Neural cell (in vitro differentiated cells): ENCODE measurements around the gene DNMT3A. TPM values are rescaled to one million over a fixed set of nuclear protein-coding genes. Genes with fewer than 3 reads are reported as not detected.
A peak's percentile ranks its signal among the peaks of the same experiment; 100 is the strongest.

Experiments used
- H2AFZ ChIP-seq: fragments of 200-600, 300-800 bp; sonication (generic), shearing (Covaris generic); 2 replicates; pipeline ENCODE4 v1.6.0; 2014; ENCODE audit warnings: low read depth, mild to moderate bottlenecking, antibody characterized with exemption, low read length, moderate library complexity
- H3F3A ChIP-seq: fragments of 200-600 bp; shearing (Covaris generic); 2 replicates; pipeline ENCODE4 v1.6.1; 2016; ENCODE audit warnings: mild to moderate bottlenecking, moderate library complexity, mixed read lengths, antibody characterized with exemption, low read length; ENCODE audit not compliant: insufficient read depth, poor library complexity, severe bottlenecking
- H3K27ac ChIP-seq: fragments of 200-600, 300-800 bp; sonication (generic), shearing (Covaris generic); 2 replicates; pipeline ENCODE4 v1.5.1; 2014; ENCODE audit warnings: mild to moderate bottlenecking, low read length, moderate library complexity
- H3K27me3 ChIP-seq: fragments of 300-800, 200-600 bp; sonication (generic), shearing (Covaris generic); 2 replicates; pipeline ENCODE4 v1.6.0; 2014; ENCODE audit warnings: mild to moderate bottlenecking, low read depth, low read length, moderate library complexity; ENCODE audit not compliant: insufficient read depth
- H3K36me3 ChIP-seq: fragments of 300-800, 200-600 bp; sonication (generic), shearing (Covaris generic); 2 replicates; pipeline ENCODE4 v1.5.1; 2014; ENCODE audit warnings: mild to moderate bottlenecking, antibody characterized with exemption, low read length, moderate library complexity; ENCODE audit not compliant: insufficient read depth
- H3K4me2 ChIP-seq: fragments of 300-800, 200-600 bp; sonication (generic), shearing (Covaris generic); 2 replicates; pipeline ENCODE4 v1.6.0; 2014; ENCODE audit warnings: mild to moderate bottlenecking, low read length
- H3K4me3 ChIP-seq: fragments of 300-800, 200-600 bp; sonication (generic), shearing (Covaris generic); 2 replicates; pipeline ENCODE4 v1.5.1; 2014; ENCODE audit warnings: mild to moderate bottlenecking, low read length, moderate library complexity
- H3K79me2 ChIP-seq: fragments of 200-600 bp; shearing (Covaris generic); replicated peaks from 2 replicates; pipeline ENCODE4 v1.6.0; 2014; ENCODE audit warnings: mild to moderate bottlenecking, low read length, moderate library complexity; ENCODE audit not compliant: insufficient read depth
- H3K9ac ChIP-seq: fragments of 300-800, 200-600 bp; sonication (generic), shearing (Covaris generic); 2 replicates; pipeline ENCODE4 v1.6.1; 2016; ENCODE audit warnings: mild to moderate bottlenecking, low read length, mixed read lengths
- H3K9me2 ChIP-seq: fragments of 200-600 bp; shearing (Covaris generic); 2 replicates; pipeline ENCODE4 v1.6.1; 2016; ENCODE audit warnings: mild to moderate bottlenecking, low read length, mixed read lengths; ENCODE audit not compliant: insufficient read depth
- H3K9me3 ChIP-seq: fragments of 200-600, 300-800 bp; sonication (generic), shearing (Covaris generic); 2 replicates; pipeline ENCODE4 v1.6.1; 2016; ENCODE audit warnings: mild to moderate bottlenecking, mixed run types, low read length, moderate library complexity, mixed read lengths
- H4K20me1 ChIP-seq: fragments of 200-600 bp; shearing (Covaris generic); 2 replicates; pipeline ENCODE4 v1.6.1; 2016; ENCODE audit warnings: mild to moderate bottlenecking, mixed run types; ENCODE audit not compliant: insufficient read depth
- EP300 ChIP-seq: fragments of 450-650 bp; conservative IDR thresholded peaks from 2 replicates; pipeline ENCODE4 v1.6.1; 2014; ENCODE audit warnings: antibody characterized with exemption, mild to moderate bottlenecking, moderate library complexity; ENCODE audit not compliant: poor library complexity, severe bottlenecking
- EZH2 ChIP-seq: fragments of 200-600, 300-800 bp; shearing (Covaris generic), sonication (generic); IDR thresholded peaks from 2 replicates; pipeline ENCODE4 v1.6.1; 2014; ENCODE audit warnings: antibody characterized with exemption, low read length, borderline replicate concordance, mild to moderate bottlenecking; ENCODE audit not compliant: insufficient read depth, poor library complexity, severe bottlenecking
- MXI1 ChIP-seq: fragments of 450-650 bp; conservative IDR thresholded peaks from 2 replicates; pipeline ENCODE4 v1.6.1; 2014; ENCODE audit warnings: antibody characterized with exemption, mild to moderate bottlenecking; ENCODE audit not compliant: poor library complexity, severe bottlenecking
- POLR2AphosphoS5 ChIP-seq: IDR thresholded peaks from 2 replicates; pipeline ENCODE4 v1.6.1; 2012
- RAD21 ChIP-seq: fragments of 450-650 bp; conservative IDR thresholded peaks from 2 replicates; pipeline ENCODE4 v1.6.1; 2014; ENCODE audit warnings: antibody characterized with exemption, mild to moderate bottlenecking, moderate library complexity
- SMC3 ChIP-seq: fragments of 450-650 bp; conservative IDR thresholded peaks from 2 replicates; pipeline ENCODE4 v1.6.1; 2014; ENCODE audit warnings: antibody characterized with exemption, mild to moderate bottlenecking, moderate library complexity; ENCODE audit not compliant: poor library complexity
- TAF1 ChIP-seq: IDR thresholded peaks from 2 replicates; pipeline ENCODE4 v1.6.1; 2012; ENCODE audit warnings: low read depth
- polyA plus RNA-seq: library from polyadenylated mRNA; depleted of rRNA; stranded (reverse); fragments of >200 nt; gene quantifications from 2 replicates; pipeline ENCODE4 v1.2.3, GENCODE V29; 2014
- TF ChIP-seq, protein P1 (sequence below): fragments of 450-650 bp; IDR thresholded peaks from 2 replicates; pipeline ENCODE4 v1.5.1; 2014; ENCODE audit warnings: antibody characterized with exemption, mild to moderate bottlenecking, moderate library complexity; ENCODE audit not compliant: poor library complexity, severe bottlenecking
- TF ChIP-seq, protein P2 (sequence below): IDR thresholded peaks from 2 replicates; pipeline ENCODE4 v1.6.1; 2012; ENCODE audit warnings: borderline replicate concordance

The DNMT3A gene
- polyA plus RNA-seq, 1 donor from 2014 or later, result 33.0 TPM

DNA sequence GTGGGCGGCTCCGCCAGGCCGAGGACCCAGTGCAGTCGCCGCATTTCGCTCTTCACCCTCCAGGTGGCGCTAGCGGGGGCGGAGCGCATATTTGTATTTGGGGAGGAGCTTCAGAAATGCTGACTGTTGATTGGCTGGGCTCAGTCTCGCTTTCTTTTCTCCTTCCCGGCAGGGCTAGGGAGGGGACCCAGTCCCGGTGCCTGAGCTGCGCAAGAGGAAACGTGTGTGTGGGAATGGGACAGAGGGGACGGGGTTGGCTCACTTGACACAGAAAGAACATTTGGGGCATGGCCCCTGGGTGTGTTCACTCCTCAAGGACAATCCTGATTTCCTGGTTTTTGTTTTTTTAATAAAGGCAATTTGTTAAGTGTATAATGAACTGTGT, 20.3 kb upstream of the DNMT3A start:
- peak overlapping the region; percentile 57 for H3K4me3 ChIP-seq
- peak overlapping the region; percentile 45 for H3K4me2 ChIP-seq
- no peaks in the 10 kb centered on the region for H3F3A ChIP-seq
- H3K9me2 ChIP-seq, result no peaks in the 10 kb centered on the region
- no peak overlapping the region for H2AFZ ChIP-seq
- H3K27me3 ChIP-seq, result no peaks in the 10 kb centered on the region
- no peaks in the 10 kb centered on the region for H3K79me2 ChIP-seq
- no peaks in the 10 kb centered on the region for H3K9me3 ChIP-seq
- TF ChIP-seq SMC3 (peak; percentile 66), TAF1 (no peak), EP300 (no peak), POLR2AphosphoS5 (peak; percentile 19), EZH2 (no peak), MXI1 (no peak), RAD21 (peak; percentile 60)
- TF ChIP-seq, protein P1, sequence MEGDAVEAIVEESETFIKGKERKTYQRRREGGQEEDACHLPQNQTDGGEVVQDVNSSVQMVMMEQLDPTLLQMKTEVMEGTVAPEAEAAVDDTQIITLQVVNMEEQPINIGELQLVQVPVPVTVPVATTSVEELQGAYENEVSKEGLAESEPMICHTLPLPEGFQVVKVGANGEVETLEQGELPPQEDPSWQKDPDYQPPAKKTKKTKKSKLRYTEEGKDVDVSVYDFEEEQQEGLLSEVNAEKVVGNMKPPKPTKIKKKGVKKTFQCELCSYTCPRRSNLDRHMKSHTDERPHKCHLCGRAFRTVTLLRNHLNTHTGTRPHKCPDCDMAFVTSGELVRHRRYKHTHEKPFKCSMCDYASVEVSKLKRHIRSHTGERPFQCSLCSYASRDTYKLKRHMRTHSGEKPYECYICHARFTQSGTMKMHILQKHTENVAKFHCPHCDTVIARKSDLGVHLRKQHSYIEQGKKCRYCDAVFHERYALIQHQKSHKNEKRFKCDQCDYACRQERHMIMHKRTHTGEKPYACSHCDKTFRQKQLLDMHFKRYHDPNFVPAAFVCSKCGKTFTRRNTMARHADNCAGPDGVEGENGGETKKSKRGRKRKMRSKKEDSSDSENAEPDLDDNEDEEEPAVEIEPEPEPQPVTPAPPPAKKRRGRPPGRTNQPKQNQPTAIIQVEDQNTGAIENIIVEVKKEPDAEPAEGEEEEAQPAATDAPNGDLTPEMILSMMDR, result peak; percentile 95
- TF ChIP-seq, protein P2, sequence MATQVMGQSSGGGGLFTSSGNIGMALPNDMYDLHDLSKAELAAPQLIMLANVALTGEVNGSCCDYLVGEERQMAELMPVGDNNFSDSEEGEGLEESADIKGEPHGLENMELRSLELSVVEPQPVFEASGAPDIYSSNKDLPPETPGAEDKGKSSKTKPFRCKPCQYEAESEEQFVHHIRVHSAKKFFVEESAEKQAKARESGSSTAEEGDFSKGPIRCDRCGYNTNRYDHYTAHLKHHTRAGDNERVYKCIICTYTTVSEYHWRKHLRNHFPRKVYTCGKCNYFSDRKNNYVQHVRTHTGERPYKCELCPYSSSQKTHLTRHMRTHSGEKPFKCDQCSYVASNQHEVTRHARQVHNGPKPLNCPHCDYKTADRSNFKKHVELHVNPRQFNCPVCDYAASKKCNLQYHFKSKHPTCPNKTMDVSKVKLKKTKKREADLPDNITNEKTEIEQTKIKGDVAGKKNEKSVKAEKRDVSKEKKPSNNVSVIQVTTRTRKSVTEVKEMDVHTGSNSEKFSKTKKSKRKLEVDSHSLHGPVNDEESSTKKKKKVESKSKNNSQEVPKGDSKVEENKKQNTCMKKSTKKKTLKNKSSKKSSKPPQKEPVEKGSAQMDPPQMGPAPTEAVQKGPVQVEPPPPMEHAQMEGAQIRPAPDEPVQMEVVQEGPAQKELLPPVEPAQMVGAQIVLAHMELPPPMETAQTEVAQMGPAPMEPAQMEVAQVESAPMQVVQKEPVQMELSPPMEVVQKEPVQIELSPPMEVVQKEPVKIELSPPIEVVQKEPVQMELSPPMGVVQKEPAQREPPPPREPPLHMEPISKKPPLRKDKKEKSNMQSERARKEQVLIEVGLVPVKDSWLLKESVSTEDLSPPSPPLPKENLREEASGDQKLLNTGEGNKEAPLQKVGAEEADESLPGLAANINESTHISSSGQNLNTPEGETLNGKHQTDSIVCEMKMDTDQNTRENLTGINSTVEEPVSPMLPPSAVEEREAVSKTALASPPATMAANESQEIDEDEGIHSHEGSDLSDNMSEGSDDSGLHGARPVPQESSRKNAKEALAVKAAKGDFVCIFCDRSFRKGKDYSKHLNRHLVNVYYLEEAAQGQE, result no peak
- H3K36me3 ChIP-seq, result no peaks in the 10 kb centered on the region
- no peak overlapping the region for H3K9ac ChIP-seq
- no peaks in the 10 kb centered on the region for H4K20me1 ChIP-seq
- H3K27ac ChIP-seq, result no peak overlapping the region

DNA sequence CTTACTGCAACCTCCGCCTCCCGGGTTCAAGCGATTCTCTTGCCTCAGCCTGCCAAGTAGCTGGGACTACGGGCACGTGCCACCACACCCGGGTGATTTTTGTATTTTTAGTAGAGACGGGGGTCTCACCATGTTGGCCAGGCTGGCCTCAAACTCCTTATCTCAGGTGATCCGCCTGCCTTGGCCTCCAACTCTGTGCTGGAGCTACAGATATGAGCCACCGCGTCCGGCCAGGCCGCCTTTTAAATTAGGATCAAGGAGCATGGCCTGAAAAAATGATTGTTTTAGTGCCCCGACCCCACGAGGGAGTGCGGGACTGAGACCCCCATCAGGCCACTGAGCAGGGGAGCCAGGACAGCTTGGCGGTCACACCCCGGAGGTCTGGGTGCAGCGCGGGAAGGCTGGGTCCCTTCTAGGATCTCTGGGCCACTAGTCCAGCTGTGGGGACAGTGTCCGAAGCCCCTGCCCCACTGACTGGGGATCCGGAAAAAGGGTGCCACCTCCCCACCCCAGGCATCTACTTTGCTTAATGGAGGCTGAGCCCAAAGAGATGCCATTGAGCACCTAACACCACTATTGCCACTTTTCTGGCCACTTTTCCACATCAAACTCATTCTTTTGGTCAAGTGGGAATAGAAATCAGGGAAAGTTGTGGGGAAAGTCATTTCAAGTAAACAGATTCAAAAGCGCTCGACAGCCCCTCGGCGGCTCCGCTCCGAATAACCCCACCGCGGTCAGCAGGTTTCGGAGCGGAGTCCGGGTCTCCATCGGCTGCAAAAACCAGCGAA, 19.7 kb upstream of the DNMT3A start:
- no peak for TF ChIP-seq EP300
- TF ChIP-seq TAF1, result no peak
- TF ChIP-seq POLR2AphosphoS5, result no peak
- TF ChIP-seq, protein P2, result no peak
- no peak for TF ChIP-seq MXI1
- TF ChIP-seq, protein P1, result no peak
- no peak for TF ChIP-seq RAD21
- TF ChIP-seq SMC3, result no peak
- no peak for TF ChIP-seq EZH2
- no peaks in the 10 kb centered on the region for H3K9me3 ChIP-seq
- H3K27ac ChIP-seq, result no peak overlapping the region
- no peaks in the 10 kb centered on the region for H3K79me2 ChIP-seq
- H3K4me2 ChIP-seq, result no peak overlapping the region
- no peaks in the 10 kb centered on the region for H3K27me3 ChIP-seq
- no peaks in the 10 kb centered on the region for H3F3A ChIP-seq
- no peak overlapping the region for H2AFZ ChIP-seq
- no peaks in the 10 kb centered on the region for H3K36me3 ChIP-seq
- H3K9me2 ChIP-seq, result no peaks in the 10 kb centered on the region
- H4K20me1 ChIP-seq, result no peaks in the 10 kb centered on the region
- H3K9ac ChIP-seq, result no peak overlapping the region
- H3K4me3 ChIP-seq, result peak overlapping the region; percentile 57
